IMR-90 (cell line): Measurements from ENCODE around the gene INPP4A.

Experiments
- CHD1 ChIP-seq: IDR thresholded peaks from 2 replicates; pipeline ENCODE4 v1.6.1; 2012; ENCODE audit warnings: low read depth, low read length, improper control_type of control experiment
- RAD21 ChIP-seq: IDR thresholded peaks from 2 replicates; pipeline ENCODE4 v1.6.1; 2012; ENCODE audit warnings: low read length, improper control_type of control experiment
- SMC3 ChIP-seq: fragments of 150-350 bp; IDR thresholded peaks from 2 replicates; pipeline ENCODE4 v1.6.1; 2016; ENCODE audit warnings: low read depth, mild to moderate bottlenecking, antibody characterized with exemption, low read length, moderate library complexity
- TF ChIP-seq, protein P1 (sequence below): conservative IDR thresholded peaks from 2 replicates; pipeline ENCODE4 v1.5.1; 2012; ENCODE audit warnings: mild to moderate bottlenecking, low read depth, low read length, improper control_type of control experiment

DNA sequence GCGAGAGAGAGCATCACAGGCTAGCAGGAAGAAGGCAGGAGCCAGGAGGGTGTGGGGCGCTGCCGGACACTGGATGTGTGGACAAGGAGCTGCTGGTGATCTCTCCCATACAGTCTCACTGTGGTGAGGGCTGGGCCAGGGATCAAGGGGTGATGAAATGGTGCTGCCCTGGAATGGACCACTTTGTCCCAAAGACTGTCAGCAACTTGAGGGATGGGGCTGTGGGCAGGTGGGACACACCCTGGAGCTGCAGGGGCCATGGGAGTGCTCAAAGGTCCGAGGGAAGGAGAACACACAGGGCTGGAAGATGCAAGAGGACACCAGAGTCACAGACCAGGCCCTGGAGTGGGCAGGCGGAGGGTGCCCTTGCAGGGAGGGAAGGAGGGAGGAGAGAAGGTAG, 125.7 kb downstream of the INPP4A start:
- TF ChIP-seq, protein P1, sequence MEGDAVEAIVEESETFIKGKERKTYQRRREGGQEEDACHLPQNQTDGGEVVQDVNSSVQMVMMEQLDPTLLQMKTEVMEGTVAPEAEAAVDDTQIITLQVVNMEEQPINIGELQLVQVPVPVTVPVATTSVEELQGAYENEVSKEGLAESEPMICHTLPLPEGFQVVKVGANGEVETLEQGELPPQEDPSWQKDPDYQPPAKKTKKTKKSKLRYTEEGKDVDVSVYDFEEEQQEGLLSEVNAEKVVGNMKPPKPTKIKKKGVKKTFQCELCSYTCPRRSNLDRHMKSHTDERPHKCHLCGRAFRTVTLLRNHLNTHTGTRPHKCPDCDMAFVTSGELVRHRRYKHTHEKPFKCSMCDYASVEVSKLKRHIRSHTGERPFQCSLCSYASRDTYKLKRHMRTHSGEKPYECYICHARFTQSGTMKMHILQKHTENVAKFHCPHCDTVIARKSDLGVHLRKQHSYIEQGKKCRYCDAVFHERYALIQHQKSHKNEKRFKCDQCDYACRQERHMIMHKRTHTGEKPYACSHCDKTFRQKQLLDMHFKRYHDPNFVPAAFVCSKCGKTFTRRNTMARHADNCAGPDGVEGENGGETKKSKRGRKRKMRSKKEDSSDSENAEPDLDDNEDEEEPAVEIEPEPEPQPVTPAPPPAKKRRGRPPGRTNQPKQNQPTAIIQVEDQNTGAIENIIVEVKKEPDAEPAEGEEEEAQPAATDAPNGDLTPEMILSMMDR: no peak
- TF ChIP-seq CHD1 (no peak), SMC3 (no peak), RAD21 (no peak)
